ENCODE measurements around the gene PRKAG1.

DNA sequence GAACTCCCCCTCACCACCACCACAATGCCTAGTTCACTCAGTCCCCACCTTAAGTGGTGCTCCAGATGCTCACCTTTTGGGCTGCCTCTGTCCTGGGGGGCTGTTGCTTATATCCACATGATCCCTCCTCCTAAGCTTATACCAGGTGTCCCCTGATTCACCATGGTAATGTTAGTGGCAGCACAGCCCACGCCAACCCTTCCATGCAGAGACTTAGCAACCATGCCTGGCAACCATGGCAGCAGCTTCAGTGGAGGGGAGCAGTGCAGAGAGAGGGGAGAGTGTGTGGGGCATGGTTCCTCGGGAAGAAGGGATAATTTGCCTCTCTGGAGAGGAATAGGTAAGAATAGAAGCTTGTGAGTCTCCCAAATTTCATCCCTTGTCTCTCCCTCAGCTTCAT is 18.2 kb downstream of the PRKAG1 start:
- TF ChIP-seq POLR2A (IDR thresholded peaks at IDR 0.05), result no peak
- TF ChIP-seq, protein P1, sequence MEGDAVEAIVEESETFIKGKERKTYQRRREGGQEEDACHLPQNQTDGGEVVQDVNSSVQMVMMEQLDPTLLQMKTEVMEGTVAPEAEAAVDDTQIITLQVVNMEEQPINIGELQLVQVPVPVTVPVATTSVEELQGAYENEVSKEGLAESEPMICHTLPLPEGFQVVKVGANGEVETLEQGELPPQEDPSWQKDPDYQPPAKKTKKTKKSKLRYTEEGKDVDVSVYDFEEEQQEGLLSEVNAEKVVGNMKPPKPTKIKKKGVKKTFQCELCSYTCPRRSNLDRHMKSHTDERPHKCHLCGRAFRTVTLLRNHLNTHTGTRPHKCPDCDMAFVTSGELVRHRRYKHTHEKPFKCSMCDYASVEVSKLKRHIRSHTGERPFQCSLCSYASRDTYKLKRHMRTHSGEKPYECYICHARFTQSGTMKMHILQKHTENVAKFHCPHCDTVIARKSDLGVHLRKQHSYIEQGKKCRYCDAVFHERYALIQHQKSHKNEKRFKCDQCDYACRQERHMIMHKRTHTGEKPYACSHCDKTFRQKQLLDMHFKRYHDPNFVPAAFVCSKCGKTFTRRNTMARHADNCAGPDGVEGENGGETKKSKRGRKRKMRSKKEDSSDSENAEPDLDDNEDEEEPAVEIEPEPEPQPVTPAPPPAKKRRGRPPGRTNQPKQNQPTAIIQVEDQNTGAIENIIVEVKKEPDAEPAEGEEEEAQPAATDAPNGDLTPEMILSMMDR (IDR thresholded peaks at IDR 0.05), result no peak
- TF ChIP-seq POLR2AphosphoS5 (IDR thresholded peaks at IDR 0.05), result no peak
- no peak for TF ChIP-seq EP300 (IDR thresholded peaks at IDR 0.05)
